ENCODE data around the gene ABRACL. TPM values are rescaled to one million over a fixed set of nuclear protein-coding genes. Genes with fewer than 3 reads are reported as not detected.
"Not testable (repeated sequence)": the region's sequence is repeated elsewhere in the genome, so short reads cannot be mapped to it uniquely, and the experiment has no call there.

The ABRACL gene
- total RNA-seq, 2 experiments from 2014 or later, result 124 to 134 TPM

GRCh38 chr6:138991206-138991605, 37.3 kb upstream of the ABRACL start:
- no peaks in the 10 kb centered on the region for H3K9me3 Mint-ChIP-seq (ENCODE audit: insufficient read depth)
- DNase-seq (no peak), ATAC-seq (no peak)
- no peaks in the 10 kb centered on the region for H3K36me3 Mint-ChIP-seq (ENCODE audit: low read depth)
- H3K4me1 Mint-ChIP-seq (ENCODE audit: low read depth), result peaks cover 11% of the 10 kb centered on the region
- CTCF ChIA-PET, result interaction anchor here (0.7 to 3.4 kb wide), 5 partner anchors 19 to 306 kb away, joined by 3 to 19 read pairs (median 3); no protein-coding TSS in a partner anchor
- H3K4me3 Mint-ChIP-seq, result no peak overlapping the region
- H3K27me3 Mint-ChIP-seq (ENCODE audit: low read depth), result peaks cover 7% of the 10 kb centered on the region
- H3K27ac Mint-ChIP-seq, result no peak overlapping the region
- POLR2A ChIA-PET, result interaction anchor here (1.5 kb wide), 1 partner anchor 38 kb away, joined by 4 read pairs; no protein-coding TSS in a partner anchor

DNA sequence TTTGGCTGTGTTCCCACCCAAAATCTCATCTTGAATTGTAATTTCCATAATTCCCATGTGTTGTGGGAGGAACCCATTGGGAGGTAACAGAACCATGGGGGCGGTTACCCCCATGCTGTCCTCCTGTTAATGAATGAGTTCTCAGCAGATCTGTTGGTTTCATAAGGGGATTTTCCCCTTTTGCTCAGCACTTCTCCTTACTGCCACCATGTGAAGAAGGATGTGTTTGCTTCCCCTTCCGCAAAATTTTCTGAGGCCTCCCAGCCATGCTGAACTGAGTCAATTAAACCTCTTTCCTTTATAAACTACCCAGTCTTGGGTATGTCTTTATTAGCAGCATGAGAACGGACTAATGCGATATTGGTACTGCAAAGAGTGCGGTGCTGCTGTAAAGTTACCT, 35.6 kb upstream of the ABRACL start:
- POLR2A ChIA-PET; CTCF ChIA-PET; H3K36me3 Mint-ChIP-seq (ENCODE audit: low read depth); H3K27me3 Mint-ChIP-seq (ENCODE audit: low read depth); H3K4me3 Mint-ChIP-seq; H3K4me1 Mint-ChIP-seq (ENCODE audit: low read depth); H3K27ac Mint-ChIP-seq; ATAC-seq; H3K9me3 Mint-ChIP-seq (ENCODE audit: insufficient read depth); DNase-seq: not testable (repeated sequence)

- DNase-seq; ATAC-seq; POLR2A ChIA-PET; H3K27me3 Mint-ChIP-seq (ENCODE audit: low read depth); H3K4me3 Mint-ChIP-seq; H3K9me3 Mint-ChIP-seq (ENCODE audit: insufficient read depth); H3K36me3 Mint-ChIP-seq (ENCODE audit: low read depth); CTCF ChIA-PET; H3K4me1 Mint-ChIP-seq (ENCODE audit: low read depth); H3K27ac Mint-ChIP-seq: not testable (repeated sequence)
Measured at GRCh38 chr6:138993410-138993809, 35.1 kb upstream of the ABRACL start.

DNA sequence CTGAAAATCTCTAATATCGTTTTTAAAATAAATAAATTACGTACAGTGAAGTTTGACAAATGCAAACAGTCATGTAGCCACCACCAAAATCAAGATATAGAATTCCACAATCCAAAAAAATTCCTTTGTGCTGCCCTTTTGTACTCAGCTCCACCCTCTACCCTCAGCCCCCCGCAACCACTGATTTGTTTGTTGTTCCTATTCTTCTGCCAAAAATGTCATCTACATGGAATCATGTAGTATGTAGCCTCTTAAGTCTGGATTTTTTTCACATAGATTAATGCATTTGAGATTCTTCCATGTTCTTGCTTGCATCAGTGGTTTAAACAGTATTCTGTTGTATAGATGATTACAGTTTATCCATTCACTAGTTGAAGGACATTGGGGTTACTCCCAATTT, 32.0 kb upstream of the ABRACL start:
- no peak for DNase-seq
- Mint-ChIP-seq H3K36me3 (ENCODE audit: low read depth) (no peaks in the 10 kb centered on the region), H3K4me3 (no peak overlapping the region), H3K27ac (no peak overlapping the region), H3K9me3 (ENCODE audit: insufficient read depth) (no peaks in the 10 kb centered on the region), H3K4me1 (ENCODE audit: low read depth) (peaks cover 2% of the 10 kb centered on the region), H3K27me3 (ENCODE audit: low read depth) (peaks cover 7% of the 10 kb centered on the region)
- ChIA-PET POLR2A (no interaction called here), CTCF (interaction anchor here (2.7 kb wide), 1 partner anchor 8 kb away, joined by 7 read pairs; the partner anchor contains the start of gene REPS1)
- ATAC-seq, result no peak

GRCh38 chr6:138997136-138997535, 31.4 kb upstream of the ABRACL start:
- no peak overlapping the region for H3K27ac Mint-ChIP-seq
- peaks cover 7% of the 10 kb centered on the region for H3K27me3 Mint-ChIP-seq (ENCODE audit: low read depth)
- CTCF ChIA-PET, result interaction anchor here (2.7 kb wide), 1 partner anchor 9 kb away, joined by 7 read pairs; the partner anchor contains the start of gene REPS1
- DNase-seq (no peak), ATAC-seq (no peak)
- H3K9me3 Mint-ChIP-seq (ENCODE audit: insufficient read depth), result no peaks in the 10 kb centered on the region
- no peak overlapping the region for H3K4me3 Mint-ChIP-seq
- POLR2A ChIA-PET, result no interaction called here
- H3K4me1 Mint-ChIP-seq (ENCODE audit: low read depth), result peaks cover 2% of the 10 kb centered on the region
- no peaks in the 10 kb centered on the region for H3K36me3 Mint-ChIP-seq (ENCODE audit: low read depth)

- Mint-ChIP-seq H3K4me3 (no peak overlapping the region), H3K36me3 (ENCODE audit: low read depth) (no peaks in the 10 kb centered on the region), H3K9me3 (ENCODE audit: insufficient read depth) (no peaks in the 10 kb centered on the region), H3K4me1 (ENCODE audit: low read depth) (peaks cover 2% of the 10 kb centered on the region), H3K27ac (no peak overlapping the region), H3K27me3 (ENCODE audit: low read depth) (no peaks in the 10 kb centered on the region)
- ChIA-PET POLR2A (interaction anchor here (0.9 kb wide), 1 partner anchor 8 kb away, joined by 3 read pairs; no protein-coding TSS in a partner anchor), CTCF (interaction anchor here (1.6 kb wide), 1 partner anchor 364 kb away, joined by 3 read pairs; no protein-coding TSS in a partner anchor)
- DNase-seq (no peak), ATAC-seq (no peak)
Measured at GRCh38 chr6:138999949-139000725, 28.4 kb upstream of the ABRACL start.

DNA sequence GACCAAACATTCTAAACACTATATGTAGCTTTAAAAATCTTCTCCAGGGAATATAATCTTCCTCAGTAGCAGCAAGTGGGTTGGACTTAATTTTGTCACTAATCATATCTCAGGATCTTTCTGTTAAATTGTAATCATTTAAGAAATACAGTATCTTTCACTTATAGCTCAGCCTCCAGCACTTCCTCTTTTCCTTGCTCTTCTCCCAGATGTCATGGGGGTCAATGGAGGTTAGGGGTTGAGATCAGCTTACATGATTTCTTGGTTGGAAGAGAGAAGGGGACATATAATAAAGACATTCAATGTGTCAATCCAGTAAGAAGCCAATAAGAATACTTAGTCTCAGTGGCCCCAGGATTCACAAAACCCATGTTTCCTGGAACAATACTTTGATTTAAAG, 24.8 kb upstream of the ABRACL start:
- Mint-ChIP-seq H3K36me3 (ENCODE audit: low read depth) (no peaks in the 10 kb centered on the region), H3K4me3 (no peak overlapping the region), H3K9me3 (ENCODE audit: insufficient read depth) (no peaks in the 10 kb centered on the region), H3K27me3 (ENCODE audit: low read depth) (peaks cover 2% of the 10 kb centered on the region), H3K27ac (no peak overlapping the region), H3K4me1 (ENCODE audit: low read depth) (peaks cover 2% of the 10 kb centered on the region)
- DNase-seq (no peak), ATAC-seq (no peak)
- ChIA-PET POLR2A (no interaction called here), CTCF (no interaction called here)

- Mint-ChIP-seq H3K4me3 (no peak overlapping the region), H3K9me3 (ENCODE audit: insufficient read depth) (no peaks in the 10 kb centered on the region)
- POLR2A ChIA-PET, result no interaction called here
Measured at GRCh38 chr6:139006477-139006876, 22.1 kb upstream of the ABRACL start.

DNA sequence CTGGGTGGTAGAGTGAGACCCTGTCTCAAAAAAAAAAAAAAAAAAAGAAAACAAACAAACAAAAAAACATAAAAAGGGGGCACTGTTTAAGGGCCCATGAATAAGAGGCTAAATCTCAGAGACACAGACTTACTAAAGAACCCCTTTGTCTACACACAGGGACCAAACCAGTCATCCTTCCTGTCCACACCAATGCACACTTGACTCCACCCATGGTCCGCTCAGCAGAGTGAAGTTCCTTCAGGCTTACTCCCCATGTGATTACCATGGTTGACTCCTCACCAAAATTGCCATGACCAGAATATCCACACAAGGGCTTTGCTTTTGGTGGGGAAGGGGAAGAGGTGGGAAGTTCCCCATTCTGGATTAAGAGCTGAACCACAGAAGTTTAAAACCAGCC, 21.1 kb upstream of the ABRACL start:
- CTCF ChIA-PET, result no interaction called here

More at GRCh38 chr6:139006477-139006876, 22.1 kb upstream of the ABRACL start:
- Mint-ChIP-seq H3K27ac (no peak overlapping the region), H3K36me3 (ENCODE audit: low read depth) (no peaks in the 10 kb centered on the region), H3K27me3 (ENCODE audit: low read depth) (peaks cover 2% of the 10 kb centered on the region), H3K4me1 (ENCODE audit: low read depth) (no peaks in the 10 kb centered on the region)
- CTCF ChIA-PET, result no interaction called here
- ATAC-seq (no peak), DNase-seq (no peak)

DNA sequence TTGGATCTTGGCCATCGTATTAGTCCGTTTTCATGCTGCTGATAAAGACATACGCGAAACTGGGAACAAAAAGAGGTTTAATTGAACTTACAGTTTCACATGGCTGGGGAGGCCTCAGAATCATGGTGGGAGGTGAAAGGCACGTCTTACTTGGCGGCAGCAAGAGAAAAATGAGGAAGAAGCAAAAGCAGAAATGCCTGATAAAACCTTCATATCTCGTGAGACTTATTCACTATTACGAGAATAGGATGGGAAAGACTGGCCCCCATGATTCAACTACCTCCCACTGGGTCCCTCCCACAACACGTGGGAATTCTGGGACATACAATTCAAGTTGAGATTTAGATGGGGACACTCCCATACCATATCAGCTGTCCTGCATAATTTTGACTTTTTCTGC, 20.4 kb upstream of the ABRACL start:
- Mint-ChIP-seq H3K36me3 (ENCODE audit: low read depth) (no peaks in the 10 kb centered on the region), H3K4me1 (ENCODE audit: low read depth) (no peaks in the 10 kb centered on the region), H3K9me3 (ENCODE audit: insufficient read depth) (no peaks in the 10 kb centered on the region), H3K4me3 (no peak overlapping the region), H3K27me3 (ENCODE audit: low read depth) (peaks cover 2% of the 10 kb centered on the region), H3K27ac (no peak overlapping the region)
- DNase-seq, result no peak
- ATAC-seq, result no peak
- POLR2A ChIA-PET, result interaction anchor here (0.9 kb wide), 1 partner anchor 8 kb away, joined by 3 read pairs; no protein-coding TSS in a partner anchor
- CTCF ChIA-PET, result interaction anchor here (0.6 kb wide), 1 partner anchor 19 kb away, joined by 4 read pairs; the partner anchor contains the start of gene REPS1

More for the DNA sequence above, 21.1 kb upstream of the ABRACL start:
- ATAC-seq (no peak), DNase-seq (no peak)
- Mint-ChIP-seq H3K4me1 (ENCODE audit: low read depth) (no peaks in the 10 kb centered on the region), H3K4me3 (no peak overlapping the region), H3K9me3 (ENCODE audit: insufficient read depth) (no peaks in the 10 kb centered on the region), H3K27ac (no peak overlapping the region), H3K27me3 (ENCODE audit: low read depth) (peaks cover 2% of the 10 kb centered on the region), H3K36me3 (ENCODE audit: low read depth) (no peaks in the 10 kb centered on the region)
- POLR2A ChIA-PET, result no interaction called here

DNA sequence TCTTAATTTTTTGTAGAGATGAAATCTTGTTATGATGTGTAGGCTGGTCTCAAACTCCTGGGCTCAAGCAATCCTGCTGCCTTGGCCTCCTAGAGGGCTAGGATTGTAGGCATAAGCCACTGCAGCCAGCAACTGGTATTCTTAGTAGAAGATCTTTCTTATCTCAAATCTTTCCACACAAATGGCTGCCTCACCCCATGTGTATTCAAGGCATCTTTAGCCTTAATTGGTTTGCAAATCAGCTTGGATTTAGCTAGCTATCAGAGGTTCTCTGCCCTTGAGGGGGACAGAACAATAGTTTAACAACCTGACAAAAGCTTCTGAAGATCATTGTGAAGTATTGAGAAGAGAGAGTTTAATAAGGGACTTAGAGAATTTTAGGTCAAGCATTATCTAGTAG, 17.9 kb upstream of the ABRACL start:
- ATAC-seq (no peak), DNase-seq (no peak)
- H3K9me3 Mint-ChIP-seq (ENCODE audit: insufficient read depth), result no peaks in the 10 kb centered on the region
- no peaks in the 10 kb centered on the region for H3K4me1 Mint-ChIP-seq (ENCODE audit: low read depth)
- CTCF ChIA-PET, result interaction anchor here (1.3 kb wide), 1 partner anchor 19 kb away, joined by 3 read pairs; no protein-coding TSS in a partner anchor
- H3K4me3 Mint-ChIP-seq, result no peak overlapping the region
- peaks cover 2% of the 10 kb centered on the region for H3K27me3 Mint-ChIP-seq (ENCODE audit: low read depth)
- no peaks in the 10 kb centered on the region for H3K36me3 Mint-ChIP-seq (ENCODE audit: low read depth)
- POLR2A ChIA-PET, result no interaction called here
- H3K27ac Mint-ChIP-seq, result no peak overlapping the region

DNA sequence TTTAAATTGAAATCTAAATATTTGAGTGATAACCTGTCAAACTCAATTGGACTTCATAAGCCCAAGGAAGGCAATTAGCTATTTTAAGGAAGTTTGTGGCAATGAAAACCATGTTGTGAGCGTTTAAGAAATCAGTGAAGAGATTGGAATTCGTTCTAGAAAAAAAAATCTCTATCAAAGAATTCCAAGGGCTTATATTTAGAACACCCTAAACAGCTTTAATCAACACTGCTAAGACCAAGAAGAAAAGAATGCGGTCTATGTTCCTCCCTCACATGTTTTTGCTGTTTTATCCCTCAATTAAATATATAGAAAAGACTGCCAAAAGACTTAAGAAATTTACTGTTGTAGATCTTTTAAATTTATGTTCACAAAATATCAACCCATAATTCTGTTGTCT, 16.6 kb upstream of the ABRACL start:
- H3K36me3 Mint-ChIP-seq (ENCODE audit: low read depth), result no peaks in the 10 kb centered on the region

More for the DNA sequence above, 16.6 kb upstream of the ABRACL start:
- Mint-ChIP-seq H3K27me3 (ENCODE audit: low read depth) (no peaks in the 10 kb centered on the region), H3K9me3 (ENCODE audit: insufficient read depth) (no peaks in the 10 kb centered on the region), H3K27ac (no peak overlapping the region), H3K4me1 (ENCODE audit: low read depth) (no peaks in the 10 kb centered on the region), H3K4me3 (no peak overlapping the region)
- CTCF ChIA-PET, result no interaction called here
- DNase-seq (no peak), ATAC-seq (no peak)
- POLR2A ChIA-PET, result interaction anchor here (1.1 kb wide), 1 partner anchor 15 kb away, joined by 3 read pairs; no protein-coding TSS in a partner anchor

Measured in activated CD8-positive, alpha-beta T cell treated with anti-CD3 and anti-CD28 coated beads, Interleukin-2, amount 10 ng/mL, durations not matched to agents 7 days and 5 days (primary cell).